Fibroblast of villous mesenchyme (primary cell): Measurements from ENCODE around the gene NHERF1. TPM values are rescaled to one million over a fixed set of nuclear protein-coding genes. Genes with fewer than 3 reads are reported as not detected.

Experiments
- DNase-seq: peaks from one replicate; pipeline ENCODE4 v3.0.0-alpha.2; 2010; ENCODE audit warnings: low read depth
- H3K4me3 ChIP-seq: 2 replicates; pipeline ENCODE4 v1.5.1; 2011; ENCODE audit warnings: low read depth, mild to moderate bottlenecking, low read length
- CTCF ChIP-seq: IDR thresholded peaks from 2 replicates; pipeline ENCODE4 v1.5.1; 2012; ENCODE audit warnings: low read depth, mild to moderate bottlenecking, low read length; ENCODE audit not compliant: insufficient read depth
- total RNA-seq: library from RNA; depleted of rRNA; stranded (reverse); fragments of >200 nt; gene quantifications from 2 replicates; pipeline ENCODE4 v1.2.3, GENCODE V29; 2012

The NHERF1 gene
- total RNA-seq, 1 donor, result 20.7 TPM

GRCh38 chr17:74805591-74805991 lies 57.2 kb downstream of the NHERF1 start:
- TF ChIP-seq CTCF, result no peak
- no peak overlapping the region for H3K4me3 ChIP-seq
- DNase-seq, result no peak

GRCh38 chr17:74806334-74806733 lies 57.9 kb downstream of the NHERF1 start:
- no peak overlapping the region for H3K4me3 ChIP-seq
- DNase-seq, result no peak
- TF ChIP-seq CTCF, result no peak

- no peak for DNase-seq
- H3K4me3 ChIP-seq, result no peak overlapping the region
- TF ChIP-seq CTCF, result no peak
These were observed 59.0 kb downstream of the NHERF1 start for GRCh38 chr17:74807441-74807840.

- no peak for DNase-seq
- TF ChIP-seq CTCF, result no peak
- no peak overlapping the region for H3K4me3 ChIP-seq
These were observed 59.5 kb downstream of the NHERF1 start for GRCh38 chr17:74807925-74808324.

- no peak for DNase-seq
- TF ChIP-seq CTCF, result no peak
- H3K4me3 ChIP-seq, result no peak overlapping the region
These were observed 60.4 kb downstream of the NHERF1 start for GRCh38 chr17:74808714-74809430.

GRCh38 chr17:74810699-74811485 lies 62.5 kb downstream of the NHERF1 start:
- no peak for DNase-seq
- TF ChIP-seq CTCF, result no peak
- no peak overlapping the region for H3K4me3 ChIP-seq
